Measurements from ENCODE around the gene NR1D2. TPM values are rescaled to one million over a fixed set of nuclear protein-coding genes. Genes with fewer than 3 reads are reported as not detected.
A peak's percentile ranks its signal among the peaks of the same experiment; 100 is the strongest.

Gene NR1D2
- total RNA-seq, 4 donors from 2014 or later: 23.8 to 29.7 (median 25.1) TPM

DNA sequence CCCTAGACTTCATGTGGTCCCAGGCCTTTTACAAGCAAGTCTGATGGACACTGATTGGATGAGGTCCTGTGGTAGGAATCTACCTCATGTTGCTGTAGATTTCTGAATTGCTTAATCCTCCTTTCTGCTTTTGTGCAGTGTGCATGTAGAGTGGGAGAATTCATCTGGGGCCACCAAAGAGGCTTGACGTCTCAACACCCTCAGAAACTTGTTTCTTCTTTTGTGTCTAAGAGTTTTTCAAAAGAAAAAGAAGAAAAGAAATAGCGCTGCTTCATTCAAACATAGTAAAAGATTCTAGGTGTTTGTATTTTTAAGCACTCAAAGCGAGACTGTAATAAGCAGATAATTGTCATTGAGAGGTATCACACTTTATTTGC is 46.2 kb downstream of the NR1D2 start:
- no peak overlapping the region for H3K27ac ChIP-seq
- H3K27me3 ChIP-seq: no peaks in the 10 kb centered on the region

GRCh38 chr3:23991683-23992628 is 46.9 kb downstream of the NR1D2 start:
- Histone ChIP-seq H3K27ac (peak overlapping the region in 1 of 4 donors; percentile 1), H3K27me3 (no peaks in the 10 kb centered on the region), H3K4me3 (no peak overlapping the region), H3K36me3 (no peaks in the 10 kb centered on the region), H3K4me1 (peaks cover 0 to 4% (median 0%) of the 10 kb centered on the region in 4 donors), H3K9me3 (no peaks in the 10 kb centered on the region)
- TF ChIP-seq POLR2A (IDR thresholded peaks at IDR 0.05): no peak
- TF ChIP-seq, protein P1, sequence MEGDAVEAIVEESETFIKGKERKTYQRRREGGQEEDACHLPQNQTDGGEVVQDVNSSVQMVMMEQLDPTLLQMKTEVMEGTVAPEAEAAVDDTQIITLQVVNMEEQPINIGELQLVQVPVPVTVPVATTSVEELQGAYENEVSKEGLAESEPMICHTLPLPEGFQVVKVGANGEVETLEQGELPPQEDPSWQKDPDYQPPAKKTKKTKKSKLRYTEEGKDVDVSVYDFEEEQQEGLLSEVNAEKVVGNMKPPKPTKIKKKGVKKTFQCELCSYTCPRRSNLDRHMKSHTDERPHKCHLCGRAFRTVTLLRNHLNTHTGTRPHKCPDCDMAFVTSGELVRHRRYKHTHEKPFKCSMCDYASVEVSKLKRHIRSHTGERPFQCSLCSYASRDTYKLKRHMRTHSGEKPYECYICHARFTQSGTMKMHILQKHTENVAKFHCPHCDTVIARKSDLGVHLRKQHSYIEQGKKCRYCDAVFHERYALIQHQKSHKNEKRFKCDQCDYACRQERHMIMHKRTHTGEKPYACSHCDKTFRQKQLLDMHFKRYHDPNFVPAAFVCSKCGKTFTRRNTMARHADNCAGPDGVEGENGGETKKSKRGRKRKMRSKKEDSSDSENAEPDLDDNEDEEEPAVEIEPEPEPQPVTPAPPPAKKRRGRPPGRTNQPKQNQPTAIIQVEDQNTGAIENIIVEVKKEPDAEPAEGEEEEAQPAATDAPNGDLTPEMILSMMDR (IDR thresholded peaks at IDR 0.05): no peak
- no peak for DNase-seq

More for the DNA sequence above, 46.2 kb downstream of the NR1D2 start:
- DNase-seq: no peak
- H3K4me3 ChIP-seq: no peak overlapping the region
- H3K36me3 ChIP-seq: no peaks in the 10 kb centered on the region
- peaks cover 0 to 4% (median 0%) of the 10 kb centered on the region in 4 donors for H3K4me1 ChIP-seq
- no peaks in the 10 kb centered on the region for H3K9me3 ChIP-seq
- no peak for TF ChIP-seq POLR2A (IDR thresholded peaks at IDR 0.05)
- TF ChIP-seq, protein P1 (IDR thresholded peaks at IDR 0.05): no peak

- Histone ChIP-seq H3K4me3 (no peak overlapping the region), H3K9me3 (no peaks in the 10 kb centered on the region), H3K27ac (no peak overlapping the region), H3K27me3 (no peaks in the 10 kb centered on the region), H3K36me3 (no peaks in the 10 kb centered on the region), H3K4me1 (peaks cover 0 to 4% (median 0%) of the 10 kb centered on the region in 4 donors)
- no peak for DNase-seq
- TF ChIP-seq, protein P1 (IDR thresholded peaks at IDR 0.05): no peak
- no peak for TF ChIP-seq POLR2A (IDR thresholded peaks at IDR 0.05)
These were observed 48.6 kb downstream of the NR1D2 start for GRCh38 chr3:23993556-23994243.

GRCh38 chr3:23994244-23994569 is 49.1 kb downstream of the NR1D2 start:
- H3K4me3 ChIP-seq: no peak overlapping the region
- no peak overlapping the region for H3K27ac ChIP-seq
- no peaks in the 10 kb centered on the region for H3K9me3 ChIP-seq
- no peak for DNase-seq
- no peaks in the 10 kb centered on the region for H3K27me3 ChIP-seq
- H3K4me1 ChIP-seq: peaks cover 0 to 4% (median 0%) of the 10 kb centered on the region in 4 donors
- TF ChIP-seq, protein P1 (IDR thresholded peaks at IDR 0.05): no peak
- TF ChIP-seq POLR2A (IDR thresholded peaks at IDR 0.05): no peak
- no peaks in the 10 kb centered on the region for H3K36me3 ChIP-seq

- no peak for DNase-seq
- peaks cover 0 to 4% (median 0%) of the 10 kb centered on the region in 4 donors for H3K4me1 ChIP-seq
- H3K27ac ChIP-seq: no peak overlapping the region
- no peaks in the 10 kb centered on the region for H3K36me3 ChIP-seq
- no peak for TF ChIP-seq POLR2A (IDR thresholded peaks at IDR 0.05)
- TF ChIP-seq, protein P1 (IDR thresholded peaks at IDR 0.05): no peak
- H3K4me3 ChIP-seq: no peak overlapping the region
- H3K27me3 ChIP-seq: no peaks in the 10 kb centered on the region
- no peaks in the 10 kb centered on the region for H3K9me3 ChIP-seq
These were observed 50.1 kb downstream of the NR1D2 start for GRCh38 chr3:23995219-23995618.

All from Peyer's patch (tissue), 4 donors.